OCI-LY3 (cell line): ENCODE measurements around the gene RAPGEF2.

ENCODE experiments used
- CTCF ChIP-seq: fragments of 200-600, 300-600 bp; sonication (generic); IDR thresholded peaks from 2 replicates; pipeline ENCODE4 v1.5.1; 2014; ENCODE audit warnings: antibody characterized with exemption, low read length, low read depth
- EZH2phosphoT487 ChIP-seq: fragments of 200-600 bp; shearing (Covaris generic); IDR thresholded peaks from 2 replicates; pipeline ENCODE4 v1.6.1; 2018; ENCODE audit warnings: antibody characterized with exemption, mixed run types, low read depth

GRCh38 chr4:159379836-159380235 is 277.0 kb downstream of the RAPGEF2 start:
- TF ChIP-seq CTCF (no peak), EZH2phosphoT487 (no peak)
